GM12878 (cell line): Measurements from ENCODE around the gene GGTA1. TPM values are rescaled to one million over a fixed set of nuclear protein-coding genes. Genes with fewer than 3 reads are reported as not detected.

Experiments used
- ATAC-seq: fragments of 200-7000 bp; cut with Tn5 transposase; 3 replicates; pipeline ENCODE4 v1.9.1; 2020; ENCODE audit warnings: mild to moderate bottlenecking, moderate library complexity
- BruUV-seq: library from RNA; stranded (reverse); fragments of 400-500 nt; replicated peaks from 2 replicates; lab custom pipeline; 2021; lab: Mats Ljungman, UMichigan
- CTCF ChIA-PET: fragments of 300-600 bp; sonication (Branson Sonifier 250); formaldehyde crosslinking; extraction: SDS; loops from one replicate; lab custom pipeline; 2021; ENCODE audit warnings: inconsistent platforms; lab: Yijun Ruan, JAX
- POLR2A ChIA-PET: fragments of 350-600 bp; formaldehyde crosslinking; extraction: SDS; loops from one replicate; lab custom pipeline; 2021; ENCODE audit warnings: inconsistent platforms; lab: Charles Lee
- RAD21 ChIA-PET: fragments of 300-600 bp; sonication (Branson Sonifier 250); formaldehyde crosslinking; loops from one replicate; lab custom pipeline; 2023; ENCODE audit warnings: antibody characterized with exemption; ENCODE audit not compliant: unreplicated experiment; lab: Charles Lee
- SMC1A ChIA-PET: fragments of 300-600 bp; sonication (Branson Sonifier 250); formaldehyde crosslinking; loops from one replicate; lab custom pipeline; 2023; ENCODE audit not compliant: unreplicated experiment, uncharacterized antibody; lab: Charles Lee
- DNase-seq: peaks from one replicate; pipeline ENCODE4 v3.0.0-alpha.2; 2011; ENCODE audit warnings: low read depth, low spot score
- FAIRE-seq: peaks from 3 replicates; lab custom pipeline; 2011; peaks lifted over from hg19 to GRCh38; lab: Jason Lieb, UNC
- H2AFZ ChIP-seq: 2 replicates; pipeline ENCODE4 v1.6.0; 2011; ENCODE audit warnings: low read depth, low read length, control low read depth; ENCODE audit not compliant: control insufficient read depth
- H3K27ac ChIP-seq: 2 replicates; pipeline ENCODE4 v1.5.1; 2011; ENCODE audit warnings: control low read depth; ENCODE audit not compliant: control insufficient read depth, insufficient read depth
- H3K27me3 ChIP-seq, 2 experiments: replicated peaks in 1 of 2; 2 replicates each; pipeline versions ENCODE4 v1.6.0 to v1.6.1; 2011; ENCODE audit warnings: low read length in 1 of 2; ENCODE audit not compliant: control insufficient read depth in 2 of 2, insufficient read depth in 2 of 2
- H3K36me3 ChIP-seq, 2 experiments: 2 replicates each; pipeline ENCODE4 v1.5.1; 2011; ENCODE audit warnings: low read length in 1 of 2; ENCODE audit not compliant: control insufficient read depth in 2 of 2, insufficient read depth in 2 of 2
- H3K4me1 ChIP-seq: 2 replicates; pipeline ENCODE4 v1.6.1; 2011; ENCODE audit warnings: mild to moderate bottlenecking, low read length, moderate library complexity, mixed read lengths; ENCODE audit not compliant: control insufficient read depth, insufficient read depth
- H3K4me2 ChIP-seq: 2 replicates; pipeline ENCODE4 v1.6.0; 2011; ENCODE audit warnings: control low read depth; ENCODE audit not compliant: control insufficient read depth, insufficient read depth
- H3K4me3 ChIP-seq: fragments of 200-600 bp; sonication (generic); 2 replicates; pipeline ENCODE4 v1.5.1; 2016
- H3K79me2 ChIP-seq: 2 replicates; pipeline ENCODE4 v1.6.0; 2011; ENCODE audit warnings: low read length; ENCODE audit not compliant: control insufficient read depth, insufficient read depth
- H3K9ac ChIP-seq: 2 replicates; pipeline ENCODE4 v1.8.0; 2011; ENCODE audit warnings: low read length, control low read depth, mixed read lengths; ENCODE audit not compliant: control insufficient read depth, insufficient read depth
- H3K9me3 ChIP-seq: replicated peaks from 3 replicates; pipeline ENCODE4 v1.5.1; 2011; ENCODE audit warnings: mild to moderate bottlenecking, low read length; ENCODE audit not compliant: control insufficient read depth, insufficient read depth
- H4K20me1 ChIP-seq: 2 replicates; pipeline ENCODE4 v1.6.0; 2011; ENCODE audit not compliant: control insufficient read depth, insufficient read depth
- ATF7 ChIP-seq: fragments of 450-650 bp; IDR thresholded peaks from 2 replicates; pipeline ENCODE4 v1.6.1; 2016; ENCODE audit warnings: low read depth, mild to moderate bottlenecking
- BRCA1 ChIP-seq: IDR thresholded peaks from 2 replicates; pipeline ENCODE4 v1.6.1; 2011; ENCODE audit warnings: low read depth, low read length, improper control_type of control experiment
- CBX3 ChIP-seq: fragments of 200-600 bp; sonication (generic); IDR thresholded peaks from 2 replicates; pipeline ENCODE4 v1.6.1; 2016; ENCODE audit warnings: low read depth, borderline replicate concordance
- CHD2 ChIP-seq: IDR thresholded peaks from 2 replicates; pipeline ENCODE4 v1.6.1; 2011; ENCODE audit warnings: low read depth, low read length, improper control_type of control experiment, borderline replicate concordance
- EED ChIP-seq: sonication (generic); IDR thresholded peaks from 2 replicates; pipeline ENCODE4 v1.6.1; 2016; ENCODE audit warnings: antibody characterized with exemption, low read depth
- EP300 ChIP-seq, 2 experiments: fragments of 150-350 bp in 1 of 2; IDR thresholded peaks; 2 replicates each; pipeline ENCODE4 v1.6.1; 2011 to 2012; ENCODE audit warnings: low read depth in 2 of 2, low read length in 2 of 2, borderline replicate concordance in 1 of 2, improper control_type of control experiment in 1 of 2, inconsistent platforms in 1 of 2; ENCODE audit not compliant: control insufficient read depth in 1 of 2
- GATAD2B ChIP-seq: fragments of 450-650 bp; conservative IDR thresholded peaks from 2 replicates; pipeline ENCODE4 v1.6.1; 2017; ENCODE audit warnings: low read depth, mild to moderate bottlenecking, moderate library complexity
- HDAC6 ChIP-seq: fragments of 200-600 bp; sonication (generic); IDR thresholded peaks from one replicate; pipeline ENCODE4 v1.8.0; 2017; ENCODE audit warnings: antibody characterized with exemption; ENCODE audit not compliant: unreplicated experiment
- NFYA ChIP-seq: IDR thresholded peaks from 2 replicates; pipeline ENCODE4 v1.6.1; 2011; ENCODE audit warnings: low read depth, mild to moderate bottlenecking, low read length, improper control_type of control experiment, borderline replicate concordance
- POLR2A ChIP-seq: IDR thresholded peaks from 2 replicates; pipeline ENCODE4 v1.6.1; 2011; ENCODE audit warnings: low read depth, mild to moderate bottlenecking, low read length
- SIN3A ChIP-seq: IDR thresholded peaks from 2 replicates; pipeline ENCODE4 v1.6.1; 2012; ENCODE audit warnings: low read depth, low read length, improper control_type of control experiment
- SMARCA5 ChIP-seq: fragments of 450-650 bp; IDR thresholded peaks from 2 replicates; pipeline ENCODE4 v1.6.1; 2017; ENCODE audit warnings: mild to moderate bottlenecking
- TCF7 ChIP-seq: IDR thresholded peaks from 2 replicates; pipeline ENCODE4 v1.6.1; 2014; ENCODE audit warnings: antibody characterized with exemption, borderline replicate concordance
- ZNF24 ChIP-seq: fragments of 450-650 bp; IDR thresholded peaks from 2 replicates; pipeline ENCODE4 v1.6.1; 2017; ENCODE audit warnings: antibody characterized with exemption, mild to moderate bottlenecking
- WGBS: methylation state at CpG from one replicate; pipeline ENCODE4 v1.1.6; 2016; ENCODE audit warnings: low lambda C conversion rate; ENCODE audit not compliant: insufficient replicate concordance, insufficient coverage; ENCODE audit errors: missing lambda C conversion rate; 5-methylcytosine and 5-hydroxymethylcytosine counted together
- in situ Hi-C: fragments of 300-500 bp; cut with MboI; formaldehyde crosslinking; loops from 9 replicates; pipeline ENCODE4 v1.14.3; 2018; ENCODE audit warnings: mixed read lengths
- intact Hi-C: fragments of 100-400 bp; cut with micrococcal nuclease; formaldehyde crosslinking; loops from one replicate; pipeline ENCODE4 v1.14.2; 2022; ENCODE audit not compliant: unreplicated experiment
- polyA plus RNA-seq, 11 experiments: library from polyadenylated mRNA; depleted of rRNA in 4 of 11; unstranded in 6 of 11; stranded (reverse) in 5 of 11; fragments of >200 nt; fragmentation: Nextera tagmentation in 4 of 11; fragmentation: Illumina TruSeq in 1 of 11; extraction: Ambion mirVana in 4 of 11; extraction: Trizol in 1 of 11; gene quantifications; 1 replicate in 1 of 11; 2 replicates in 10 of 11; pipeline versions ENCODE4 v1.2.1 to v1.2.3, GENCODE V29; 2011 to 2016; ENCODE audit warnings: inconsistent platforms in 2 of 11, missing spikeins in 2 of 11, low read depth in 1 of 11
- total RNA-seq, 4 experiments: library from RNA; depleted of rRNA in 3 of 4; stranded (reverse); fragments of >200 nt in 3 of 4; fragmentation: Illumina TruSeq in 1 of 4; extraction: Trizol in 1 of 4; gene quantifications; 2 replicates each; pipeline versions ENCODE4 v1.2.1 to v1.2.3, GENCODE V29; 2013 to 2021
- TF ChIP-seq, protein P1 (sequence below): IDR thresholded peaks from 2 replicates; pipeline ENCODE4 v1.6.1; 2011; ENCODE audit warnings: borderline replicate concordance, low read depth, mild to moderate bottlenecking, moderate library complexity, low read length; ENCODE audit not compliant: insufficient read depth, poor library complexity, severe bottlenecking
- TF ChIP-seq, protein P2 (sequence below): IDR thresholded peaks from 2 replicates; pipeline ENCODE4 v1.6.1; 2012; ENCODE audit warnings: mild to moderate bottlenecking, low read depth, low read length
- TF ChIP-seq, protein P3 (sequence below): fragments of 450-650 bp; IDR thresholded peaks from 2 replicates; pipeline ENCODE4 v1.6.1; 2017; ENCODE audit warnings: borderline replicate concordance

Gene GGTA1
- total and polyA plus RNA-seq, 10 of the 15 experiments (the other 5 are each of a cell fraction or from before 2014, with no cell fraction given), result 0.09 to 0.65 (median 0.17) TPM; not detected in 2

DNA sequence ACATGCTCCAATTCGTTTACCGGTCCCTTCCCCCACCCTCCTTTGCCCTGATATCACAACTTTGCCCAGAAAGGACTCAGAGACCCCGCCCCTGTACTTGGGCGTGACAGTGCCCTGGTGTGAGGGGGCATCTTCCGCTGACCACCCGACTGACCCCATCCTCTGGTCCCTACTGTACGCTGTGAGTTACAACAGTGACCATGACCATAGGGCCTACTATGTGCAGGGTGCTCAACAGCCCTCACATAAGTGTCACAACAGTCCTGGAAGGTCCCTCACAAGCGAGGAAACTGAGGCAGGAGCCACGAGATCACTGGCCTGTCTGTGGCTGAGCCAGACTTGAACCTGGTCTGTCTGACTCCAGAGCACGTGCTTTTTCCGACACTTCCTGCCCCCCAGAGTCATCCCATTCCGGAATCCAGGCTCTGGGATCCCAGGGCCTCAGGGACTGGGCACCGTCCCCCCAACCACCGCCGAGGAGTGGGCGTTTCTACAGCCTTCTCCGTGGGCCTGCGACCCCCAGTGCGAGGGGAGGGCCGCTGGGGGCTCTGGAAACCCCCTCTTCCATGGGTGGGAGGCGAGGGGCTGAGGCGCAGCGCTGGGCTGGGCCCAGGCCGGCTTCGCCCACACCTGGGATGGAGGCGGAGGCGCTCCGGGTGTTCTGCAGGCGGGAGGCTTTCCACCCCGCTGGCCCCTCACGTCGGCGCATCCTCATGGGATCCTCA is 45.7 kb upstream of the GGTA1 start:
- Histone ChIP-seq H3K9ac (no peak overlapping the region), H3K4me3 (no peak overlapping the region), H3K36me3 (no peaks in the 10 kb centered on the region), H2AFZ (no peak overlapping the region), H3K4me2 (no peak overlapping the region), H3K27ac (no peak overlapping the region), H4K20me1 (no peaks in the 10 kb centered on the region; the same call in 1 of the 2 replicates), H3K9me3 (no peaks in the 10 kb centered on the region), H3K27me3 (no peaks in the 10 kb centered on the region), H3K4me1 (no peaks in the 10 kb centered on the region), H3K79me2 (no peaks in the 10 kb centered on the region)
- DNase-seq, result no peak
- FAIRE-seq, result no peak
- BruUV-seq, result no TSS peak
- TF ChIP-seq CHD2 (no peak), NFYA (no peak), SIN3A (no peak), ZNF24 (no peak), EED (no peak), TCF7 (no peak), HDAC6 (no peak), POLR2A (no peak), CBX3 (no peak), ATF7 (no peak), SMARCA5 (no peak), EP300 (IDR thresholded peaks at IDR 0.05; ENCODE audit: borderline replicate concordance in 1 of 2, control insufficient read depth in 1 of 2, low read depth in 2 of 2, low read length in 2 of 2) (no peak), GATAD2B (no peak), BRCA1 (no peak)
- TF ChIP-seq, protein P1, sequence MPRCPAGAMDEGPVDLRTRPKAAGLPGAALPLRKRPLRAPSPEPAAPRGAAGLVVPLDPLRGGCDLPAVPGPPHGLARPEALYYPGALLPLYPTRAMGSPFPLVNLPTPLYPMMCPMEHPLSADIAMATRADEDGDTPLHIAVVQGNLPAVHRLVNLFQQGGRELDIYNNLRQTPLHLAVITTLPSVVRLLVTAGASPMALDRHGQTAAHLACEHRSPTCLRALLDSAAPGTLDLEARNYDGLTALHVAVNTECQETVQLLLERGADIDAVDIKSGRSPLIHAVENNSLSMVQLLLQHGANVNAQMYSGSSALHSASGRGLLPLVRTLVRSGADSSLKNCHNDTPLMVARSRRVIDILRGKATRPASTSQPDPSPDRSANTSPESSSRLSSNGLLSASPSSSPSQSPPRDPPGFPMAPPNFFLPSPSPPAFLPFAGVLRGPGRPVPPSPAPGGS, result no peak
- TF ChIP-seq, protein P2, sequence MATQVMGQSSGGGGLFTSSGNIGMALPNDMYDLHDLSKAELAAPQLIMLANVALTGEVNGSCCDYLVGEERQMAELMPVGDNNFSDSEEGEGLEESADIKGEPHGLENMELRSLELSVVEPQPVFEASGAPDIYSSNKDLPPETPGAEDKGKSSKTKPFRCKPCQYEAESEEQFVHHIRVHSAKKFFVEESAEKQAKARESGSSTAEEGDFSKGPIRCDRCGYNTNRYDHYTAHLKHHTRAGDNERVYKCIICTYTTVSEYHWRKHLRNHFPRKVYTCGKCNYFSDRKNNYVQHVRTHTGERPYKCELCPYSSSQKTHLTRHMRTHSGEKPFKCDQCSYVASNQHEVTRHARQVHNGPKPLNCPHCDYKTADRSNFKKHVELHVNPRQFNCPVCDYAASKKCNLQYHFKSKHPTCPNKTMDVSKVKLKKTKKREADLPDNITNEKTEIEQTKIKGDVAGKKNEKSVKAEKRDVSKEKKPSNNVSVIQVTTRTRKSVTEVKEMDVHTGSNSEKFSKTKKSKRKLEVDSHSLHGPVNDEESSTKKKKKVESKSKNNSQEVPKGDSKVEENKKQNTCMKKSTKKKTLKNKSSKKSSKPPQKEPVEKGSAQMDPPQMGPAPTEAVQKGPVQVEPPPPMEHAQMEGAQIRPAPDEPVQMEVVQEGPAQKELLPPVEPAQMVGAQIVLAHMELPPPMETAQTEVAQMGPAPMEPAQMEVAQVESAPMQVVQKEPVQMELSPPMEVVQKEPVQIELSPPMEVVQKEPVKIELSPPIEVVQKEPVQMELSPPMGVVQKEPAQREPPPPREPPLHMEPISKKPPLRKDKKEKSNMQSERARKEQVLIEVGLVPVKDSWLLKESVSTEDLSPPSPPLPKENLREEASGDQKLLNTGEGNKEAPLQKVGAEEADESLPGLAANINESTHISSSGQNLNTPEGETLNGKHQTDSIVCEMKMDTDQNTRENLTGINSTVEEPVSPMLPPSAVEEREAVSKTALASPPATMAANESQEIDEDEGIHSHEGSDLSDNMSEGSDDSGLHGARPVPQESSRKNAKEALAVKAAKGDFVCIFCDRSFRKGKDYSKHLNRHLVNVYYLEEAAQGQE, result no peak
- TF ChIP-seq, protein P3, sequence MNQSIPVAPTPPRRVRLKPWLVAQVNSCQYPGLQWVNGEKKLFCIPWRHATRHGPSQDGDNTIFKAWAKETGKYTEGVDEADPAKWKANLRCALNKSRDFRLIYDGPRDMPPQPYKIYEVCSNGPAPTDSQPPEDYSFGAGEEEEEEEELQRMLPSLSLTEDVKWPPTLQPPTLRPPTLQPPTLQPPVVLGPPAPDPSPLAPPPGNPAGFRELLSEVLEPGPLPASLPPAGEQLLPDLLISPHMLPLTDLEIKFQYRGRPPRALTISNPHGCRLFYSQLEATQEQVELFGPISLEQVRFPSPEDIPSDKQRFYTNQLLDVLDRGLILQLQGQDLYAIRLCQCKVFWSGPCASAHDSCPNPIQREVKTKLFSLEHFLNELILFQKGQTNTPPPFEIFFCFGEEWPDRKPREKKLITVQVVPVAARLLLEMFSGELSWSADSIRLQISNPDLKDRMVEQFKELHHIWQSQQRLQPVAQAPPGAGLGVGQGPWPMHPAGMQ, result no peak
- intact Hi-C loops (loop anchor here (10.0 kb wide), 1 partner anchor 579 kb away; no protein-coding TSS in a partner anchor), in situ Hi-C loops (loop anchor here (5.0 kb wide), 2 partner anchors 142 to 447 kb away; no protein-coding TSS in a partner anchor)
- no peak for ATAC-seq
- RAD21 ChIA-PET, result interaction anchor here (0.6 to 1.3 kb wide), 6 partner anchors 11 to 142 kb away, joined by 3 to 7 read pairs (median 3); no protein-coding TSS in a partner anchor
- 29% methylated on average over 32 of the region's 33 CpGs for WGBS
- CTCF ChIA-PET, result interaction anchor here (0.6 to 2.7 kb wide), 17 partner anchors 12 to 1264 kb away, joined by 3 to 16 read pairs (median 4); no protein-coding TSS in a partner anchor
- POLR2A ChIA-PET, result no interaction called here
- SMC1A ChIA-PET, result interaction anchor here (0.6 to 1.3 kb wide), 2 partner anchors 139 to 1455 kb away, joined by 4 to 5 read pairs; no protein-coding TSS in a partner anchor
